HG03558 (cell line): Measurements from ENCODE around the gene CDC42SE2.

Experiments used
- ATAC-seq: cut with Tn5 transposase; IDR thresholded peaks from one replicate; pipeline ENCODE4 v1.9.1; 2021; ENCODE audit warnings: moderate number of reproducible peaks; ENCODE audit not compliant: unreplicated experiment; ENCODE audit errors: extremely low read depth

The CDC42SE2 gene

GRCh38 chr5:131263648-131264450 is at the start of gene CDC42SE2:
CDC42SE2 (plus strand) TSS chr5:131264053; CDS start chr5:131359494, 95,441 bp downstream.
- ATAC-seq = peak; percentile 59

DNA sequence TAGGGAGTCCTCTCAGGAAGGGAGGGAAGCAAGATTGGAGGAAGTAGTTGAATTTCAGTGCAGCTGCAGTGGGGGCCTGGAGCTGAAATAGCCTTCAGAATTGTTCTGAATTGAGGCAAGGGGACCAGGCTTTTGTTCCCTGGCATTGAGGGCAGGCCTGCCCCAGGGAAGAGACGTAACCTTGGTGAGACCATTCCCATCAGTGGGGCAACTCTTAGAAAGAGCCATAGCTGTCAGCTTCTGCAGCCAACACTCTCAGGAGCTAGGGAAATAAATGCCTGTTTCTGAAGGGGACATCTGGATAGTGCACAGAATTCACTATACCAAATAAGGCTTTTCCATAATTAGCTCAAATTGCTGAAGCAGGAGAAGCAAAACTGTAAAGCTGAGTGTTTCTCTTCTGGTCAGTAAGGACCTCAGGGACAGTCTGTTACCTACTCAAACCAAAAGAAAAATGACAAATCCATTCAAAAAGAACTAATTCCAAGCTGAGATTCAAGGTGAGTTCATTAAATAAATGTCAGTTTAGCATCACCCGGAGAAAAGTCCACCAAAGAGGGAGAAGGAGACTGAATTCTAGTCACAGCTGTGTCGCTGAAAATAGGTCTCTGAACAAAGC is 49.1 kb upstream of the CDC42SE2 start:
- no peak for ATAC-seq

DNA sequence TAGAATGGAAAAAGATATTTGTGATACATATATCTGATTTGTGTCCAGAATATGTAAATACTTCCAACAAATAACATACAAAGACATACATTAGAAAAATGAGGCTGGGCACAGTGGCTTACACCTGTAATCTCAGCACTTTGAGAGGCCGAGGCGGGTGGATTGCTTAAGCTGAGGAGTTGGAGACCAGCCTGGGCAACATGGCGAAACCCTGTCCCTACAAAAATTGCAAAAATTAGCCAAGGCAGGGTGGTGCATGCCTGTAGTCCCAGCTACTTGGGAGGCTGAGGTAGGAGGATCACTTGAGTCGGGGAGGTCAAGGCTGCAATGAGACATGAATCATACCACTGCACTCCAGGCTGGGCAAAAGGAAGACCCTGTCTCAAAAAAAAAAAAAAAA is 46.1 kb upstream of the CDC42SE2 start:
- no peak for ATAC-seq

- ATAC-seq = peak; percentile 42
Measured at GRCh38 chr5:131218392-131218791, 45.5 kb upstream of the CDC42SE2 start.

DNA sequence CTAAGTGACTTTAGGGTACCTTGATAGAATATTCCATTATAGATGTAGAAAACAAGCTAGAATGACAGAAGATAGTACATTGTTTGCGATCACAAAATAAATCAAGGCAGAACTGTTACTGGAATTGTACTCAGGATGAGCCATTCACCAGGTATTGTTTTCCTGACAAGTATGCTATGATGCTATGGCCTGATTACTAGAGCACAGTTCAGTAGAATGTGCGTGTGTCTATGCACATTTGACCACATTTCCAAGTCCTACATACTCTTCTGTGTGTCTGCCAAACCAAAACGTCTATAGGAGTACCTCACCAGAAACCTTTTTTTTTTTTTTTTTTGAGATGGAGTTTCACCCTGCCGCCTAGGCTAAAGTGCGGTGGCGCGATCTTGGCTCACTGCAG is 43.3 kb upstream of the CDC42SE2 start:
- ATAC-seq = no peak

- no peak for ATAC-seq
Measured at GRCh38 chr5:131221008-131221703, 42.7 kb upstream of the CDC42SE2 start.

DNA sequence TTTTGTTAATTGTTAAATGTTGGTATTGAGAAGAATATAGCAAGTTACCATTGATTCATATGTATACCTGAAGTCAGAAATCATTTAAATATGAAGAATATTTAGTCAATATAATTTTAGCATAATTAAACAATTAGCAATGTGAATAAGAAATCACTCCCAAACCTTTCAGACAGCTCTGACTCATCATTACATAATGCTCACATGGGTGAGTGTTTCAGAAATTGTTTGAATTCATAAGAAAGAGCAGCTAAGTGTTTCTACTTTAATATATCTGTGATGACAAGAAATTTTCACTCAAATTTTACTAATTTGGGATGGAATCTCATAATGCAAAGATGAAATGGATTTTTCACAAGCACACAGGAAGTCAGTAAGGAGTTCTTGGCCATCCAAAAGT is 42.0 kb upstream of the CDC42SE2 start:
- no peak for ATAC-seq

DNA sequence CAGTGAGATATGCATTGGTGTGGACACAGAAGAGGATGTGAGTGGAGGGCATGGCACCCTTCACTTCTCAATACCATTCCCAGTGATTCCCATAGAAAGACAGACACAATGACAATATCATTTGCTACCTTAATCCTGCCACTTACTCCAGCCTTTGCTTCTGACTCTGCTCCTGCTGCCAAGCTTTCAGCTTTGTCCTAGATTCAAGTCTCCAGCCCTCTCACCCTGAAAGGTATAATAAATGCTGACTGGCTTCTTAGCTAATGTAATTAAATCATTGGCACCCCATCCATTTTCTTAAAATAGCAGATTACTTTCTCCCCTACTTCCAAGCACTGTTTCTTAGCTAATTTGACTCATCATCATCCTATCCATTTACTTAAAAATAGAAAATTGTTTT is 41.1 kb upstream of the CDC42SE2 start:
- no peak for ATAC-seq

- ATAC-seq = no peak
Measured at GRCh38 chr5:131223751-131224386, 40.0 kb upstream of the CDC42SE2 start.

DNA sequence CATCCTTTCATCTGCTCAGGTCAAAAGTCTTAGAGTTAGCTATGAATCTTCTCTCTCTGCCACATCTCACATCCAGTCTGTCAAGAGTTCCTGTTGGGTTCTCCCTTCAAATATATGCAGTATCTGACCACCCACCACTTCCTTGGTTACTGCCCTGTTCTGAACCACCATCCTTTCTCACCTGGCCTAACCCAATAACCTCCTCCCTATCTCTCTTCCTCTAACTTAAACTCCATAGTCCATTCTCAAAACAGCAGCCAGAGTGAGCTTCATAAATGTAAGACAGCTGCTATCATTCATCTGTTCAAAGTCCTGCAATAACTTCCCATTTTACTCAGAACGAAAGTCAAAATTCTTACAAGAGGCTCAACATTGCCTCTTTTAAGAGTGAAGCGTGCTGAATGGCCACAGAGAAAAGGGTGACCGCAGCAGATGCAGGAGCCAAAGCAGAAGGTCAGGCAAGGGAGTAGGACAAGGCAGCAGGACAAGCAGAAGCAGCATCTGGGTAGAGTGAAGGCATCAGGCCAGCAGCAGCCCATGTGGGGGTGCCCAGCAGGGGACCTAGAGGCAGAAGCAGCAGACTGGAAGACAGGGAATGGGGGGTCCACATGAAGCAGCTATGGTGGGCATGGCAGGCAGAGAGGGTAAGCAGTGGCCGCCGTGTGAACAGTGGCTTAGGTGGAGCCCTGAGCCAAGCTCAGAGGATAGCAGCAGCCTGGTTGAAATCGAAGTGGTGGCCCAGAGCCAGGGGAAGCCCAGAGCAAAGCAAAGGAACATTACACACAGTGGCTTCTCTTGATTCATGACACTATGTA is 39.3 kb upstream of the CDC42SE2 start:
- peak; percentile 83 for ATAC-seq

DNA sequence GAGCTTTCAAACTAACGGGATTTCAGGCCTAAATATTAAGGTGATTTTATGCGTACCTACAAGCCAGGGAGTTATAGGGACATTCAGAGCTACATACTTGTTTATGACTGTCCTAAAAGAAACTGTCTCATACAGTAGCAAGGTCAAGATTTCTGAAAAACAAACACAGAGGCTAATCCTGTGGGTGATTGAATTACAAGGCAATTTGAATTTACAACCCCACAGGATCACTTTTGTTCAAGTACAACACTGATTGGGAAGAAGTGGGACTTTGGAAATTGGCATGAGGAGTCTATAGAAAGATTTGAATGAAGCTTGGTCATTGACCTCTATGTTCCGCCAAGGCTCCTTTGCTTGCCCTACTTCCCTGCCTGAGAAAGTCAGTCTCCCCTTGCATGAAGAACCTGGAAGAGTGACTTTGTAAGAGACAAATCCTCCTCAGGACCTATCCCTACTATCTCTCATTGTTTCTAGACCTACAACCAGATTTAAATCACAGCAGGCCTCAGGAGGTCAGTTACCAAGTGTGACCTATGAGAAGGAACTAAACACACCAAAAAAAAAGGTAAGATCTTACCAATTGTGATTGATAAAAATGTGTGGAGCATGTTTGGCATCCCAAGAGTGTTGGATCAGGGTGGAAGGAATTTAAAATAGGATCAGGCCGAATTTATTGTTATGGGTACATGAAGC is 38.4 kb upstream of the CDC42SE2 start:
- ATAC-seq = no peak

- ATAC-seq = no peak
Measured at GRCh38 chr5:131226899-131227298, 37.0 kb upstream of the CDC42SE2 start.

DNA sequence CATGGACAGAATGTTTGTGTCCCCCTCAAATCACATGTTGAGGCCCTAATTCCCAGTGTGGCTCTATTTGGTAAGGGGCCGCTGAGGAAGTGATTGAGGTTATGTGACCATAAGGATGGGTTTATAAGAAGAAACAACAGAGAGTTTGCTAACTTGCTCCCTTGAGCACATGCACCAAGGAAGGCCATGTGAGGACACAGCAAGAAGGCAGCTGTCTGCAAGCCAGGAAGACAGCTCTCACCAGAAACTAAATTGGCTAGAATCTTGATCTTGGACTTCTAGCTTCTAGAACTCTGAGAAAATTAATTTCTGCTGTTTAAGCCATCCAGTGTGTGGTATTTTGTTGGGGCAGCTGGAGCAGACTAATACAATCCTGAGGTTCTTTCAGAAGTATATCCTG is 35.2 kb upstream of the CDC42SE2 start:
- ATAC-seq = no peak

- no peak for ATAC-seq
Measured at GRCh38 chr5:131229623-131230022, 34.2 kb upstream of the CDC42SE2 start.

DNA sequence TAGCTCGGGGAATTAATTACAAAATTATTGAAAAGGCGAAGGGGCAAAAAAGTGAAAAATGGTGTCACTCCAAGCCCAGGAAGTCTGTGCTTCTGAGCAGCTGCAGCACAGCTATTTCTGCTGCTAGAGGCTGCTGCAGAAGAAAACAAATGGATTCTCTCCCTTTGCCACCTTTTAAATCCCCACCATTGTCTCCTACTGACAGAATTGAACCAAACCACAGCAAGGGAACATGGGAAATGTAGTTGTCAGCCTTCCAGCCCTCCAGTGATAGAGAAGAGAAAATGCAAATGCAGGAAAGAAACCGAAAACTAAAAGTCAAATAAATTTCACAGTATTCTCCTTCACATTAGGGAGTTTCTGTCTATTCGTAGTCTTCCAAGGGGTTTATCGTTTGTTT is 33.4 kb upstream of the CDC42SE2 start:
- ATAC-seq = peak; percentile 56

DNA sequence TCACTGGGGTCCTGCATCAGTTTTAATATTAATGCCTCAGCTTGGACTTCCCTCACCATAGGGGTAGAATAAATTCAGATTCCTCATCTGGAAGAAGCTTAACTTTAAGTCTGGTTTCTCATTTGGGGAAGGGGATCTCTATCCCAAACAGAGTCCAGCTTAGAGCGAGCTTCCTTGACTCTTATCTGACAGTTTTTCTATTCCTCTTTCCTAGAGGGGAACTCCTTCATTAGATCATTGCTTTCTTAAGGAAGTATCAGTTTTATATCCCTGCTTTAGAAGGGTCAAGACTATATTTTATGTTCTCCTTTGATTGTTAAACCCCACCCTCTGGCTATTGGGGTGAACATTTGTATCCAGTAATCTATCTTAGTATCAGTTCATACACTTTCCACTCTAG is 24.2 kb upstream of the CDC42SE2 start:
- ATAC-seq = no peak

GRCh38 chr5:131242728-131243255 is 21.1 kb upstream of the CDC42SE2 start:
- ATAC-seq = peak; percentile 36

GRCh38 chr5:131245312-131245711 is 18.5 kb upstream of the CDC42SE2 start:
- ATAC-seq = peak; percentile 32

DNA sequence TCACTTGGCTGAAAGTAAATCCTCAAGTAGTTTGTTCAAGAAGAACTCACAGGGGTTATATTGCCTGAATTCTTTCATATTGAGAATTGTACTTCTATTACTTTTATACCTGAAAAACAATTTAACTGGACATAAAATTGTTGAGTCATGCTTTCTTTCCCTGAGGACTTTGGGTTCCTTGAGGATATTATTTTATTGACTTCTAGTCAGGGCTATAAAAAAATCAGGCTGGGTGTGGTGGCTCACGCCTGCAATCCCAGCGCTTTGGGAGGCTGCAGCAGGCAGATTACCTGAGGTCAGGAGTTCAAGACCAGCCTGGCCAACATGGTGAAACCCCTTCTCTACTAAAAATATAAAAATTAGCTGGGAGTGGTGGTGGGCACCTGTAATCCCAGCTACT is 17.9 kb upstream of the CDC42SE2 start:
- no peak for ATAC-seq
